ENCODE measurements around the gene FUNDC2.

Gene FUNDC2

DNA sequence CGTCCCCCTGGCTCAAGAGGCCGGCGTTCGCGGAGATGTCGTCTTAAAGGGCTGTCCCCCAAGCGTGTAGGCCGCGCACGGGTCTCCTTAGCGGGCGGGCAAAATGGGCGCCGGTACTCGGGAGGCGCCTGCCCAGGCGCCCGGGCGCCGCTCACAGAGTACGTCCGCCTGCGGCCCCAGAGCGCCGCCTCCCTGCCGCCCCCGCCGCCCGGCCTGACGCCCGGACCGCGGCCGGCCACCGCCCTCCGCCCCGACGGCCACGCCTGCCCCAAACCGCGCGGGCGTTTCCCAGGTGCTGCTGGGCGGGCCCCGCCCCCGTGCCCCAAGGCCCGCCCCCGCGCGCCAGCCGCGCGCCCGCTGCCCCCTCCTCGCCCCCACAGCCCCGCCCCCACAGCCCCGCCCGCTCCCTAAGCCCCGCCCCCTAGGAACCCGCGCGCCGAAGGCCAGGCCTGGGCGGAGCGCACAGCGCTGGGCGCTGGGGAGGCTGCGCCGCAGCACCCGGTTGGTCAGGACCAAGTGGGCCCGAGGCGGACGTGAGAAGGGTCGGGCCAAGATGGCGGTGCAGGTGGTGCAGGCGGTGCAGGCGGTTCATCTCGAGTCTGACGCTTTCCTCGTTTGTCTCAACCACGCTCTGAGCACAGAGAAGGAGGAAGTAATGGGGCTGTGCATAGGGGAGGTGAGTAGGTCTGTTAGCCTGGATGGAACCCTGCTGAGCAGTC, 44.5 kb downstream of the FUNDC2 start, which contains the start of the genes BRCC3, CMC4 and MTCP1:
TSS of gene BRCC3 (plus strand) at position 534 of the 719 bp plus-strand sequence. CDS start at position 554, 20 bp downstream.
TSS of gene CMC4 (minus strand) at position 162 of the 719 bp plus-strand sequence. CDS start 7,113 bp downstream, outside the sequence.
TSS of gene MTCP1 (minus strand) at position 162 of the 719 bp plus-strand sequence. CDS start 5,126 bp downstream, outside the sequence.
- peak; percentile 81 for DNase-seq

DNA sequence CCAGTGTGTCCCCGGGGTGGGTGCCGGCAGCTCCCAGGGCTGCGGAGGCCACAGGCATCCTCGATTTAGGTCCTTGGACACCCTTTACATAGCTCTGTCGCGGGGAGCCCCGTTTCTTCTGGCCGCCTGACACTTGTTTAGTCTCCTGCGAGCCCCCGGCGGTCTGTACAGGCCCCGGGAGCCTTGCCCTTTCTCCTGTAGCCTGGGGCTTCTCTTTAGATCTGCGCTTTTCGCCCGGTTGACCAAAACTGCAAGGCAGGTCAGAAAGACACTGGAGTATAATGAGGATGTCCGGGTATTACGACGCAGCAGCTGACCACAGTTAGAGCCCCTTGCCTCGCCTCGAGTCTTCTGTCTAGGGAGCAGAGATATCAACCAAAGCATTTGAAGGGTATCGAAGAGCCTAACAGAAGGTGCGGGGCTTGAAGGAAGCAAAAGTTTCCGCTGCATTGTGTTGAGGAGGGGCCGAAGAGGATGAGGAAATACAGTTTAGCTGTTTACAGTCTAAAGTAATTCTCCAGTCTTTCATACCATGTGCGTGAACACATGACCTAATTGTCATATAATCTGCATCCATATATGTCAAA, 45.1 kb downstream of the FUNDC2 start:
- no peak for DNase-seq

DNA sequence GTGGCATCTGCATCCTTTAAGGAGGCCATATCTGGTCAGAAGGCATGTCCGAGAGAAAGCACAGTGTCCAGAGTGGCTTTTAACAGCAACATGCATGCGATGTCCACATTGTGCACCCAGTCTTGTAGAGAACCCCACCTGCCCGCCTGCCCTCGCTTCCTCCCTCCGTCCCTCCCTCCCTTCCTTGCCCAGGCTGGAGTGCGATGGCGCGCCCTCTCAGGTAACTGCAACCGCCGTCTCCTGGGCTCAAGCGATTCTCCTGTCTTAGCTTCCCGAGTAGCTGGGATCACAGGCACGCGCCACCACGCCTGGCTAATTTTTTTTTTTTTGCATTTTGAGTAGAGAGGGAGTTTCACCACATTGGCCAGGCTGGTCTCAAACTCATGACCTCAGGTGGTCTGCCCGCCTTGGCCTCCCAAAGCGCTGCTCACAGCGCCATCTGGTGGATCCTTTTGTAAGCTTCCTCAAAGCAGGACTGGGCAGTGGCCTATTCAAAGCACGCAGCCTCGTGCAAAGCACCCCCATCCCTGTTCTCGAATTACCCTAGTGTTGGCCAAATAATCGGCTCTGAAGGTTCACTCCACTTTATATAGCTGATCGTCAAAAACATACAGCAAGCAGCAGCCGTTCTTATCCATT, 59.7 kb downstream of the FUNDC2 start:
- DNase-seq, result peak; percentile 25

DNA sequence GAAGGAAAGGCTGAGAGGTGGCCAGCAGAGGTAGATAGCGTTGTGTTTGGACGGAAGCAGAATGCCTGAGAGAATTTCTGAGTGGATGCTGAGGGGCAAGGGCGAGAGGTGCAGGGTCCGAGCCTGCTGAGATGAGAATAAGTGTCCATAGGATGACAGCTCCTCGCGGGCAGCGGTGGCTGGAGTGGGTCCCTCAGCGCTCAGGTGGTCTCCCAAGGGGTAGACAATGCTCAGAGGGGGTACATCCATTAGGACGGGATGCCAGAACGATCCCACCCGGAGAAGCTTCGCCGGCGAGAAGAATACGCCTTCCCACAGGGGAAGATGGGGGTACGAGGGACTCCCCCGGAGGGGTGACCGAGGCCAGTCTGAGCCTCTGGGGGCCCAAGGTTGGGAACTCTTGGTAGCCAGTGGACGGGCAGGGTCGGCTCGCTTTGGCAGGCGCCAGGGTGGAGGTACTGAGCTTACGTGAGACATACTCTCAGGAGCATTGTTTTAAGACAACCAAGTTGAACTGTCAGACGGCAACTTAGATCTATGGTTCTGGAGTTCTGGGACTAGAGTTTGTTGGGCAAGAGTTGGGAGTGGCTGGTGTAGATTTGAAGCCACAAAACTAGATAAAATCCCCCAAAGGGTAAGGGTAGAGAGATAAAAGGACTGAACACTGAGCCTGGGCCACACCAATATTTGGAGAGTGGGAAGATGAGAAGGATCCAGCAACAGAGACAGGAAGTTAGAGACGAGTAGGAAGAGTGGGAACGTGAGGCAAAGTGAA, 60.5 kb downstream of the FUNDC2 start:
- DNase-seq, result no peak

DNA sequence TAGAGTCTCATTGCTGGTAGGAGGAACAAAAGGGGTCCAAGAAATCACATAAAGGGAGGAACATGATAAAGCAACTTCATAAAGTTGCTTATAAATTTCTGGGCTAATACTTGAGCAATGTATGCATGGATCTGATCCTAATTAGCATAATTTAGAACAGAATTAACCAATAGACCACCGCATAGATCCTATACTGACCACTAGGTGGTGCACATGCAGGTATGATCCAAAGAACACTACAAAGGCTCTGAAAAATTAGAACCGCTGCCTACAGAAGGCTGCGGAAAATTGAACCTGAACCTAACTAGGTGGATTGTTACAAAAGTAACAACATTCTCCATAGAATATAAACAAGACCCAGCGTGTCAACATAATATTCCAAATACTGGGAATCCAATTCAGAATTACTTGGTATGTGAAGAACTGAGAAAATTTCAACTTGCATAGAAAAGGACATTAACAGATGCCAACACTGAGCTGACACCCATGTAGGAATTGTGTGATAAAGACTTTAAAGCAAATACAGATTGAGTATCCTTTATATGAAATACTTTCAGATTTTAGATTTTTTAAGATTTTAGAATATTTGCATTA, 67.9 kb downstream of the FUNDC2 start:
- DNase-seq, result no peak

DNA sequence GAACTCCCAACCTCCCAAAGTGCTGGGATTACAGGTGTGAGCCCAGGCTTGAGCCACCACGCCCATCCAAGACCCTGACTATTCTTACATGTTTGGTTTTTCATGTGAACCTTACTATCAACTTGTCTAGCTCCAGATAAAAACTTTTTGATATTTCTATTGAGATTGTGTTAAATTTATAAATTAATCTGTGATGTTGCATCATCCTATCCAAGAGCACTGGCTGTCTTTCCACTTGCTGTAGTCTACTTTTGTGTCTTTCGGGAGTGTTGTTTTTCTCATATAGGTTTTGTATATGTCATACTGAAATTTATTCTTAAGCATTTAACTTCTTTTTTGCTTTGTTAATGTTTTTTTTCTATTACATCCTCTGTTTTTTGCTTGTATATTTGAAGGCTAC, 79.3 kb downstream of the FUNDC2 start:
- DNase-seq, result no peak

DNA sequence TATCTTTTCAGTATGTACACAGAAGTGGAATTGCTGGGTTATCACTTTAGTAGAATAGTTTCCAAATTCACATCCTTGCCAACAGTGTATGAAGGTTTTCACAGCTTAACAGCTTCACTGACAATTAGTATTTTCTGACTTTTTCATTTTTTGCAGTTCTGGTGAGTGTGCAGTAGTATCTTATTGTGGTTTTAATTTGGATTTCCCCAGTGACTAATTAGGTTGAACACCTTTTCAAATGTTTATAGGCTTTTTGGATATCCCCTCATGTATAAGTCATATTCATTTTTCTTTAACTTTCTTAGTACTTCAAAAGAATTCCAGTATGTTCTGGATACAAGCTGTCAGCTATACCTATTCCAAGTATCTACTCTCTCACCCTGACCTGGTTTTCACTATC, 81.8 kb downstream of the FUNDC2 start:
- DNase-seq, result no peak

All from stimulated activated CD4-positive, alpha-beta T cell treated with anti-CD3 and anti-CD28 coated beads, Interleukin-1b, Interleukin-23, amount 100 ng/mL, for 48 hours (primary cell).